HEK293 (cell line): ENCODE measurements around the gene TMEM19.
A peak's percentile ranks its signal among the peaks of the same experiment; 100 is the strongest.

Experiments
- ATF2 ChIP-seq: fragments of 450-650 bp; formaldehyde crosslinking; IDR thresholded peaks from 2 replicates; pipeline ENCODE4 v1.5.1; 2016; ENCODE audit warnings: missing biosample characterization, missing genetic modification characterization, low read depth
- GLIS1 ChIP-seq: fragments of 450-650 bp; formaldehyde crosslinking; IDR thresholded peaks from 2 replicates; pipeline ENCODE4 v1.5.1; 2016; ENCODE audit warnings: missing biosample characterization, missing genetic modification characterization
- INSM2 ChIP-seq: fragments of 450-650 bp; formaldehyde crosslinking; IDR thresholded peaks from 2 replicates; pipeline ENCODE4 v1.5.1; 2016; ENCODE audit warnings: missing biosample characterization, missing genetic modification characterization
- KLF9 ChIP-seq: fragments of 450-650 bp; formaldehyde crosslinking; IDR thresholded peaks from 2 replicates; pipeline ENCODE4 v1.5.1; 2016; ENCODE audit warnings: missing biosample characterization, missing genetic modification characterization, low read depth
- PBX3 ChIP-seq: sonication (generic); formaldehyde crosslinking; IDR thresholded peaks from 2 replicates; pipeline ENCODE4 v1.8.1; 2022; ENCODE audit warnings: mild to moderate bottlenecking, moderate library complexity, missing genetic modification reagents
- ZBTB7A ChIP-seq: fragments of 450-650 bp; formaldehyde crosslinking; IDR thresholded peaks from 2 replicates; pipeline ENCODE4 v1.5.1; 2016; ENCODE audit warnings: low read depth, missing biosample characterization, missing genetic modification characterization
- ZBTB8A ChIP-seq: fragments of 450-650 bp; formaldehyde crosslinking; IDR thresholded peaks from 2 replicates; pipeline ENCODE4 v1.5.1; 2016; ENCODE audit warnings: missing biosample characterization, missing genetic modification characterization
- ZIC2 ChIP-seq: fragments of 450-650 bp; formaldehyde crosslinking; IDR thresholded peaks from 2 replicates; pipeline ENCODE4 v1.5.1; 2016; ENCODE audit warnings: missing biosample characterization, missing genetic modification characterization
- ZNF10 ChIP-seq: fragments of 450-650 bp; formaldehyde crosslinking; IDR thresholded peaks from 2 replicates; pipeline ENCODE4 v1.5.1; 2017; ENCODE audit warnings: missing biosample characterization, missing genetic modification characterization
- ZNF112 ChIP-seq: fragments of 450-650 bp; formaldehyde crosslinking; IDR thresholded peaks from 2 replicates; pipeline ENCODE4 v1.5.0; 2017; ENCODE audit warnings: missing biosample characterization, missing genetic modification characterization
- ZNF132 ChIP-seq: fragments of 450-650 bp; formaldehyde crosslinking; IDR thresholded peaks from 2 replicates; pipeline ENCODE4 v1.5.1; 2017; ENCODE audit warnings: missing biosample characterization, missing genetic modification characterization, borderline replicate concordance
- ZNF140 ChIP-seq: fragments of 450-650 bp; formaldehyde crosslinking; IDR thresholded peaks from 2 replicates; pipeline ENCODE4 v1.5.1; 2016; ENCODE audit warnings: missing biosample characterization, missing genetic modification characterization
- ZNF148 ChIP-seq: fragments of 450-650 bp; formaldehyde crosslinking; IDR thresholded peaks from 2 replicates; pipeline ENCODE4 v1.5.0; 2017; ENCODE audit warnings: missing biosample characterization, missing genetic modification characterization, borderline replicate concordance
- ZNF169 ChIP-seq: fragments of 450-650 bp; formaldehyde crosslinking; IDR thresholded peaks from 2 replicates; pipeline ENCODE4 v1.5.1; 2016; ENCODE audit warnings: missing biosample characterization, missing genetic modification characterization
- ZNF19 ChIP-seq: fragments of 450-650 bp; formaldehyde crosslinking; IDR thresholded peaks from 2 replicates; pipeline ENCODE4; 2016; ENCODE audit warnings: missing biosample characterization, missing genetic modification characterization, low read depth
- ZNF202 ChIP-seq: fragments of 450-650 bp; formaldehyde crosslinking; IDR thresholded peaks from 2 replicates; pipeline ENCODE4 v1.5.1; 2016; ENCODE audit warnings: missing biosample characterization, missing genetic modification characterization, borderline replicate concordance
- ZNF280C ChIP-seq: fragments of 450-650 bp; formaldehyde crosslinking; IDR thresholded peaks from 2 replicates; pipeline ENCODE4 v1.5.1; 2016; ENCODE audit warnings: missing biosample characterization, missing genetic modification characterization
- ZNF311 ChIP-seq: fragments of 450-650 bp; formaldehyde crosslinking; IDR thresholded peaks from 2 replicates; pipeline ENCODE4 v1.5.1; 2017; ENCODE audit warnings: missing biosample characterization, missing genetic modification characterization, borderline replicate concordance
- ZNF398 ChIP-seq: fragments of 450-650 bp; formaldehyde crosslinking; IDR thresholded peaks from 2 replicates; pipeline ENCODE4 v1.5.1; 2017; ENCODE audit warnings: missing biosample characterization, missing genetic modification characterization
- ZNF48 ChIP-seq: fragments of 450-650 bp; formaldehyde crosslinking; IDR thresholded peaks from 2 replicates; pipeline ENCODE4 v1.5.1; 2016; ENCODE audit warnings: missing biosample characterization, missing genetic modification characterization
- ZNF521 ChIP-seq: fragments of 450-650 bp; formaldehyde crosslinking; IDR thresholded peaks from 2 replicates; pipeline ENCODE4 v1.5.1; 2017; ENCODE audit warnings: missing biosample characterization, mild to moderate bottlenecking, missing genetic modification characterization
- ZNF571 ChIP-seq: fragments of 450-650 bp; formaldehyde crosslinking; IDR thresholded peaks from 2 replicates; pipeline ENCODE4 v1.5.0; 2017; ENCODE audit warnings: missing biosample characterization, missing genetic modification characterization
- ZNF707 ChIP-seq: fragments of 450-650 bp; formaldehyde crosslinking; IDR thresholded peaks from 2 replicates; pipeline ENCODE4 v1.5.1; 2016; ENCODE audit warnings: missing biosample characterization, missing genetic modification characterization
- ZNF830 ChIP-seq: fragments of 450-650 bp; IDR thresholded peaks from 2 replicates; pipeline ENCODE4 v1.5.0; 2018; ENCODE audit warnings: missing biosample characterization, missing genetic modification characterization, low read depth, mild to moderate bottlenecking, moderate library complexity
- ZSCAN4 ChIP-seq: fragments of 450-650 bp; formaldehyde crosslinking; IDR thresholded peaks from 2 replicates; pipeline ENCODE4 v1.5.1; 2017; ENCODE audit warnings: missing biosample characterization, missing genetic modification characterization
- ZXDB ChIP-seq: fragments of 450-650 bp; formaldehyde crosslinking; IDR thresholded peaks from 2 replicates; pipeline ENCODE4 v1.5.1; 2016; ENCODE audit warnings: missing biosample characterization, missing genetic modification characterization

The TMEM19 gene

GRCh38 chr12:71685914-71686657 lies at the start of gene TMEM19 (continued):
- TF ChIP-seq ZNF280C = no peak
- no peak for TF ChIP-seq ZNF48 (tag by site-specific recombination)
- peak; percentile 67 for TF ChIP-seq ZBTB8A (tag by site-specific recombination)
- TF ChIP-seq ZNF112 (tag by site-specific recombination) = no peak
- no peak for TF ChIP-seq ZNF707
- no peak for TF ChIP-seq ZNF132 (tag by site-specific recombination)
- no peak; the same call in 1 of the 2 replicates for TF ChIP-seq ZIC2 (tag by site-specific recombination)
- no peak for TF ChIP-seq ZNF830
- TF ChIP-seq ZNF202 (tag by site-specific recombination) = no peak
- no peak for TF ChIP-seq ZSCAN4
- peak; percentile 89 for TF ChIP-seq KLF9 (tag by site-specific recombination)
- TF ChIP-seq ZNF398 = no peak
- peak; percentile 79 for TF ChIP-seq ZXDB (tag by site-specific recombination)
- 0 out of 2 replicates have a peak, but pooled peaks have one; percentile 59 for TF ChIP-seq PBX3
- 0 out of 2 replicates have a peak, but pooled peaks have one; percentile 30 for TF ChIP-seq GLIS1 (tag by site-specific recombination)
- no peak for TF ChIP-seq ZNF19
- TF ChIP-seq ZNF311 (tag by site-specific recombination) = no peak
- TF ChIP-seq ZBTB7A (tag by site-specific recombination) = peak; percentile 84; the same call in 1 of the 2 replicates
- no peak for TF ChIP-seq ZNF140 (tag by site-specific recombination)
- no peak for TF ChIP-seq ZNF169 (tag by site-specific recombination)
- no peak for TF ChIP-seq ATF2 (tag by site-specific recombination)
- no peak for TF ChIP-seq ZNF571 (tag by site-specific recombination)
- peak; percentile 89 for TF ChIP-seq INSM2 (tag by site-specific recombination)
- 0 out of 2 replicates have a peak, but pooled peaks have one; percentile 10 for TF ChIP-seq ZNF10 (tag by site-specific recombination)
- no peak for TF ChIP-seq ZNF148
- TF ChIP-seq ZNF521 (tag by site-specific recombination) = no peak
